Stomach (tissue), 9 donors: Measurements from ENCODE around the gene SMIM8. TPM values are rescaled to one million over a fixed set of nuclear protein-coding genes. Genes with fewer than 3 reads are reported as not detected.
A peak's percentile ranks its signal among the peaks of the same experiment; 100 is the strongest.

ENCODE experiments used
- DNase-seq, 2 donors: peaks; one replicate each; pipeline versions ENCODE4 v3.0.0 to v3.0.0-alpha.2; 2013 to 2019
- H3K27ac ChIP-seq, 5 donors: fragments of 200-600 bp in 4 of 5; sonication (generic) in 4 of 5; one replicate each; pipeline ENCODE4 v1.5.1; 2013 to 2019; ENCODE audit warnings: mild to moderate bottlenecking in 1 of 5, moderate library complexity in 1 of 5
- H3K27me3 ChIP-seq, 3 donors: fragments of 200-600 bp; sonication (generic); one replicate each; pipeline ENCODE4 v1.5.1; 2017 to 2019; ENCODE audit warnings: mixed run types in 1 of 3
- H3K36me3 ChIP-seq, 4 donors: fragments of 200-600 bp; sonication (generic); 1 replicate in 3 of 4; 2 replicates in 1 of 4; pipeline ENCODE4 v1.5.1; 2016 to 2019
- H3K4me1 ChIP-seq, 4 donors: fragments of 200-600 bp; sonication (generic); one replicate each; pipeline ENCODE4 v1.5.1; 2016 to 2019
- H3K4me3 ChIP-seq, 4 donors: fragments of 200-600 bp; sonication (generic) in 3 of 4; one replicate each; pipeline ENCODE4 v1.5.1; 2016 to 2019; ENCODE audit warnings: mild to moderate bottlenecking in 1 of 4
- H3K9me3 ChIP-seq, 4 donors: fragments of 200-600 bp; sonication (generic); one replicate each; pipeline ENCODE4 v1.5.1; 2016 to 2019
- CTCF ChIP-seq, 7 experiments: fragments of 450-650 bp in 4 of 7; fragments of 200-600 bp in 3 of 7; sonication (generic) in 3 of 7; IDR thresholded peaks; one replicate each; pipeline ENCODE4 v1.5.1; 2016 to 2019; ENCODE audit warnings: antibody characterized with exemption in 7 of 7, control low read depth in 2 of 7, mild to moderate bottlenecking in 1 of 7
- EP300 ChIP-seq: sonication (generic); formaldehyde crosslinking; IDR thresholded peaks from one replicate; pipeline ENCODE4 v1.6.1; 2017; ENCODE audit warnings: antibody characterized with exemption
- POLR2A ChIP-seq, 4 donors: fragments of 450-650 bp; IDR thresholded peaks; one replicate each; pipeline ENCODE4 v1.6.1; 2016; ENCODE audit warnings: antibody characterized with exemption in 4 of 4, control low read depth in 2 of 4, mild to moderate bottlenecking in 1 of 4, moderate library complexity in 1 of 4
- POLR2AphosphoS5 ChIP-seq, 3 donors: sonication (generic); formaldehyde crosslinking; IDR thresholded peaks; one replicate each; pipeline ENCODE4 v1.6.1; 2016; ENCODE audit warnings: antibody characterized with exemption in 3 of 3
- WGBS, 5 donors: extraction: QIAGEN DNeasy Blood & Tissue Kit in 3 of 5; methylation state at CpG; one replicate each; pipeline versions ENCODE4 v1.1.5 to v1.1.7; 2013 to 2018; 5-methylcytosine and 5-hydroxymethylcytosine counted together
- intact Hi-C: fragments of 100-400 bp; cut with DNase I; formaldehyde crosslinking; loops from one replicate; pipeline ENCODE4 v1.15.1; 2023; ENCODE audit warnings: low total_unique reads
- polyA plus RNA-seq, 3 donors: library from polyadenylated mRNA; stranded (reverse); fragments of 200-250 nt; gene quantifications; one replicate each; pipeline ENCODE4 v1.2.3, GENCODE V29; 2013
- total RNA-seq, 5 donors: library from RNA; depleted of rRNA; stranded (reverse); fragments of >200 nt; gene quantifications; one replicate each; pipeline versions ENCODE4 v1.1.0 to v1.2.3, GENCODE V29; 2014 to 2016
- donor health status: healthy with polysubstance abuse.
- donor health status: Bipolar disorder and iron deficiency.
- donor health status: healthy.

The SMIM8 gene
- total and polyA plus RNA-seq, 8 donors: 0.87 to 25.2 (median 5.5) TPM

DNA sequence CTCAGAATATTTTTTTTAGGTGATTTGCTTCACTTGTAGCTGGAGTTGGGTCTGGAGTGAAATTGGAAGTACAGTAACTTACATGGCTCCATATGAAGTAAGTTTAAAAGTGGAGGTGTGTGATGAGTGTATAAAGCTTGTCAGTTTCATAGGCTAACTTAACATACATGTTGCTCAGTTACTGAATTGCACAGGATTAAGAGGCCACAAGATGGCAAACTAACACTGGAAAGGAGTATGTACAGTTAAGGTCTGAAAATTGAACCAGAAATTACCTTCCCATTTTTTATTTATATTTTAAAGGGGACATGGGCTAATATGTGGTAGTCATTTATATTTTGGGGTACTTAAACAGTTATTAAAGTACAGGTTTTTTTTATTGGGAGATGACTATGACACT, 45.3 kb upstream of the SMIM8 start:
- intact Hi-C loops: no loop called here

DNA sequence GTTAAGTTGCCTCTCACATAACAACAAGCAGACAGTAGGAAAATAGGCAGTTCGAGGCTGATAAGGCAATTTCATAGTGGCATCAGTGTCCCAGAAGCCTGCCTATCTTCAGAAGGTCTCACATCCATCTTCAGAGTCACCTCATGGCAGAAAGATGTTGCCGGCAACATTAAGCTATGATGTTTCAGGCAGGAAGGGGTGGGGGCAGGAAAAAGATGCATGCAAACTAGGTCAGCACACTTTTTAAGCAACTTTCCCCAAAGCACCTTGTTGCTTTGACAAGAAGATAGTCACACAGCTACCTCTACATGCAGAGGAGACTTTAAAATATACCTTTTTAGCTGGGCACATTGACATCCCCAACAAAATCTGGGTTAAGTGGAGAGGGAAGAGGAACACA, 43.2 kb upstream of the SMIM8 start:
- Histone ChIP-seq H3K9me3 (no peaks in the 10 kb centered on the region), H3K27me3 (no peaks in the 10 kb centered on the region), H3K4me3 (no peak overlapping the region), H3K27ac (no peak overlapping the region), H3K36me3 (no peaks in the 10 kb centered on the region), H3K4me1 (peaks cover 0 to 7% (median 0%) of the 10 kb centered on the region in 4 donors)
- 21 to 47% (median 37%) methylated on average over 2 of the region's 2 CpGs for WGBS, 5 donors
- TF ChIP-seq EP300: no peak
- no peak for TF ChIP-seq POLR2A (IDR thresholded peaks at IDR 0.05)
- intact Hi-C loops: no loop called here
- no peak for DNase-seq

More for the DNA sequence above, 45.3 kb upstream of the SMIM8 start:
- Histone ChIP-seq H3K27me3 (no peaks in the 10 kb centered on the region), H3K36me3 (no peaks in the 10 kb centered on the region), H3K9me3 (no peaks in the 10 kb centered on the region), H3K4me1 (peaks cover 0 to 7% (median 0%) of the 10 kb centered on the region in 4 donors), H3K27ac (no peak overlapping the region), H3K4me3 (no peak overlapping the region)
- TF ChIP-seq EP300: no peak
- no peak for TF ChIP-seq POLR2AphosphoS5 (IDR thresholded peaks at IDR 0.05)
- no peak for TF ChIP-seq CTCF (IDR thresholded peaks at IDR 0.05)
- TF ChIP-seq POLR2A (IDR thresholded peaks at IDR 0.05): no peak
- peak in 1 of 2 donors; percentile 28 for DNase-seq

GRCh38 chr6:87281426-87281825, 41.0 kb upstream of the SMIM8 start:
- Histone ChIP-seq H3K4me1 (peaks cover 0 to under 1% (median 0%) of the 10 kb centered on the region in 4 donors), H3K27me3 (no peaks in the 10 kb centered on the region), H3K9me3 (no peaks in the 10 kb centered on the region), H3K4me3 (no peak overlapping the region), H3K36me3 (no peaks in the 10 kb centered on the region), H3K27ac (no peak overlapping the region)
- intact Hi-C loops: no loop called here
- 40 to 66% (median 58%) methylated on average over 1 of the region's 1 CpG for WGBS, 5 donors
- TF ChIP-seq POLR2A (IDR thresholded peaks at IDR 0.05) (no peak), EP300 (no peak), CTCF (IDR thresholded peaks at IDR 0.05) (no peak), POLR2AphosphoS5 (IDR thresholded peaks at IDR 0.05) (no peak)
- no peak for DNase-seq

DNA sequence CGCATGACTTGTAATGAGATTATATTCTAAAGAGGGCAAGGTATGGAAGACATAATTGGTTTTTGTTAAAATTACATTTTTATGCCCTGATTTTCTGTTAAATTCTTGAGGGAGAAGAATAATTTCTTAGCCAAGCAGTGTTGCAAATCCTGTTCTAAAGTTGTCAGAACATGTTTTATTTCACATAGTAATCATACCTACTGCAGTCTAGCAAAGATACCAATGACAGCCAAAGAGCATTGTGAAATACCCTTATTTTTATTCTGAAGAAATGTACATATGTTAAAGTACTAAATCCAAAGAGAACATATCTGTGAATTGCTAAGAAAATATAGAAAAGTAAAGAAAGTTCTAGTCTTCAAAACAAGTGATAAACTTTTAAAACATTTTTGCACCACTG, 39.6 kb upstream of the SMIM8 start:
- TF ChIP-seq POLR2AphosphoS5 (IDR thresholded peaks at IDR 0.05) (no peak), EP300 (no peak), POLR2A (IDR thresholded peaks at IDR 0.05) (no peak), CTCF (IDR thresholded peaks at IDR 0.05) (no peak)
- 93 to 96% (median 95%) methylated on average over 1 of the region's 1 CpG for WGBS, 5 donors
- H3K27me3 ChIP-seq: no peaks in the 10 kb centered on the region
- no peak overlapping the region for H3K27ac ChIP-seq
- intact Hi-C loops: no loop called here
- no peak for DNase-seq
- H3K4me1 ChIP-seq: no peaks in the 10 kb centered on the region
- no peaks in the 10 kb centered on the region for H3K9me3 ChIP-seq
- H3K36me3 ChIP-seq: no peaks in the 10 kb centered on the region
- no peak overlapping the region for H3K4me3 ChIP-seq

- Histone ChIP-seq H3K27ac (no peak overlapping the region), H3K27me3 (no peaks in the 10 kb centered on the region), H3K4me3 (no peak overlapping the region), H3K36me3 (no peaks in the 10 kb centered on the region), H3K9me3 (no peaks in the 10 kb centered on the region), H3K4me1 (no peaks in the 10 kb centered on the region)
- TF ChIP-seq CTCF (IDR thresholded peaks at IDR 0.05) (no peak), POLR2A (IDR thresholded peaks at IDR 0.05) (no peak), EP300 (no peak), POLR2AphosphoS5 (IDR thresholded peaks at IDR 0.05) (no peak)
- 68 to 80% (median 74%) methylated on average over 3 of the region's 3 CpGs for WGBS, 5 donors
- DNase-seq: no peak
- intact Hi-C loops: no loop called here
Observed at GRCh38 chr6:87283461-87283860, 38.9 kb upstream of the SMIM8 start.
